Measurements from ENCODE around the gene EPHB3.

Gene EPHB3

GRCh38 chr3:184543843-184544512 is 17.6 kb upstream of the EPHB3 start:
- peak; percentile 76 for DNase-seq

DNA sequence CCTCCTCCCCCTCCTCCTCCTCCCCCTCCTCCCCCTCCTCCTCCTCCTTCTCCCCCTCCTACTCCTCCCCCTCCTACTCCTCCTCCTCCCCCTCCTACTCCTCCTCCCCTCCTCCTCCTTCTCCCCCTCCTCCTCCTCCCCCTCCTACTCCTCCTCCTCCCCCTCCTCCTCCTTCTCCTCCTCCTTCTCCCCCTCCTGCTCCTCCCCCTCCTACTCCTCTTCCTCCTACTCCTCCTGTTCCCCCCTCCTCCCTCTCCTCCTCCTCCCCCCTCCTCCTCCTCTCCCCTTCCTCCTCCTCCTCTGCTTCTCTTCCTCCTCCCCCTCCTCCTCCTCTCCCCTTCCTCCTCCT is 17.1 kb upstream of the EPHB3 start:
- DNase-seq: no peak

DNA sequence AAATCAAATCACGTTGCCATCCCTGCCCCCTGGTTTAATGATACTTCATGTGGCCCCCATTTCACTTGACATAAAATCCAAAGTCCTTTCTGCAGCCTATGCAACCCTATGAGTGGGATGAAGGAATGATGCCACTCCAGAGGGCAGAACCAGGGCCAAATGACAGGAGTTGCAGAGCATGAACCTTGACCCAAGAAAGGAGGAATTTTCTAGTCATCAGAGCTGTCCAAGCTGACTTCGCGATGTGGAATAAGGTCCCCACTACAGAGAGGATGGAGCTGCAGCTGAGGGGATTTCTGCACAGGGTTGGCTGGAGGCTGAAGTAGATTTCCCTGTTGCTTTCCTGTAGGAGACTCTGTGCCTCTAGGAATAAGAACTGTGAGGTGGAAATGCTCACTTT is 15.8 kb upstream of the EPHB3 start:
- DNase-seq: no peak

GRCh38 chr3:184546252-184546651 is 15.3 kb upstream of the EPHB3 start:
- DNase-seq: no peak

GRCh38 chr3:184549796-184550577 is 11.6 kb upstream of the EPHB3 start:
- no peak for DNase-seq

GRCh38 chr3:184551103-184551502 is 10.5 kb upstream of the EPHB3 start:
- DNase-seq: no peak

DNA sequence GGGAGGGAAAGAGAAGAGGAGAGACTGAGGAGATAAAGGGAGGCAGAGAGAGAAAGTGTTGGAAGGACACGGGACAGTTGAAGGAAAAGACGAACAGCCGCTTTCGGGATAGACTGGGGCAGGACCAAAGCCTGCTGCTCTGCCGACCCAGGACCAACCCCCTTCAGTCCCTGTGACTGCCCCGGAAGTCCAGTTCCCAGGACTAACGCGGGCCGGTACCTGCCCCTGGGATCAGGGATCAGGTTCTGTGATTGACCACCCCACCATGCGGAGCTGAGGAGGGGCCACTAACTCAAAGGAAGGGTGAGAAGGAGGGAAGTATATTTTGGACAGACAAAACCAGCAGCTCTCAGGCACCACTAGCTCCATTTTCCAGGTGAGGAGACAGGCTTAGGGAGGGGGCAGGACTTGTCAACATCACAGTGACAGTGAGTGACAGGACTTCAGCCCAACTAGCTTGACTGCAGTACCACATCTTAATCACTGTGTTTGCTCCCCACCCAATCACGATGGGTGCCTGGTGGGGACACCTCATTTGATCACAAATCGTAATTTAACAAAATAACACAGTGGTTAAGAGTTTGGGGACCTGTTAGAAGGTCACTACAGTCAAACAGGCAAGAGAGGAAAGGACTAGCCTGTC is 9.8 kb upstream of the EPHB3 start:
- no peak for DNase-seq

DNA sequence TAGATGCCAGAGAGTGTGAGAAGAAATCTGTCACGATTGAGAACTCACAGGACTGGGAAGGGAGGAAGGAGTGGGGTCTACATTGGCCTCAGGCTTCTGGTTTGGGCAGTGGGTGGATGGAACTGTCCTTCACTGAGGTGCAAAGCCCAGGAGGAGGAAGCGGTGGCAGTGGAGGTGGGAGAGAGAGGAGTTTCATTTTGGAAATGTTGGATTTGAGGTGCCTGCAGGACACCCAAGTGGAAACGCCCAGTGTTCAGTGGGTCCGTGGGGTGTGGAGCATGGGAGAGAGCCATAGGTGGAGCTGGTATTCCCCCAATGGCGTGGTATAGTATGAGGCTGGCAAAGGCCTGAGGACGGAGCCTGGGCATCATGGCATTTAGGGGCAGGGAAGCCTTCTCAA is 9.3 kb upstream of the EPHB3 start:
- DNase-seq: no peak

- DNase-seq: no peak
Measured at GRCh38 chr3:184552863-184553262, 8.7 kb upstream of the EPHB3 start.

DNA sequence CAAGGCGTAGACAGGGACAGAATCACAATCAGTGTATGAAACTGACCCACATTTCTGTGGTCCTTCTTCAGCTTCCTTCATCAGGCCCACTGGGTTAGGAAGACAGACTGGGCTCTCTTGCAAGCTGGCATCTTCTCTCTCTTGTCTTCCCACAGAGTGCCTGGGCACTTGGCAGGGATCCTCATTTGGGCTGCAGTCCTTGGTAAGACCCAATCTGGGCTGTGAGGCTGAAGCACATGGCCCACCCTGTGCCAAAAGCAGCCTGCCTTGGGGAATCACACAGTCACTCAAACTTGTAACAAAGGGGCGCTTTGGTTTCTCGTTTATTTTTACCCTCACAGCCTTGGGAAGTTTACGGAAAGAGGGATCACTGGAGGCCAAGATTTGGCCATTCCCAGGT is 8.2 kb upstream of the EPHB3 start:
- DNase-seq: no peak

- no peak for DNase-seq
Measured at GRCh38 chr3:184554461-184554860, 7.1 kb upstream of the EPHB3 start.

- DNase-seq: no peak
Measured at GRCh38 chr3:184556582-184557347, 4.8 kb upstream of the EPHB3 start.

DNA sequence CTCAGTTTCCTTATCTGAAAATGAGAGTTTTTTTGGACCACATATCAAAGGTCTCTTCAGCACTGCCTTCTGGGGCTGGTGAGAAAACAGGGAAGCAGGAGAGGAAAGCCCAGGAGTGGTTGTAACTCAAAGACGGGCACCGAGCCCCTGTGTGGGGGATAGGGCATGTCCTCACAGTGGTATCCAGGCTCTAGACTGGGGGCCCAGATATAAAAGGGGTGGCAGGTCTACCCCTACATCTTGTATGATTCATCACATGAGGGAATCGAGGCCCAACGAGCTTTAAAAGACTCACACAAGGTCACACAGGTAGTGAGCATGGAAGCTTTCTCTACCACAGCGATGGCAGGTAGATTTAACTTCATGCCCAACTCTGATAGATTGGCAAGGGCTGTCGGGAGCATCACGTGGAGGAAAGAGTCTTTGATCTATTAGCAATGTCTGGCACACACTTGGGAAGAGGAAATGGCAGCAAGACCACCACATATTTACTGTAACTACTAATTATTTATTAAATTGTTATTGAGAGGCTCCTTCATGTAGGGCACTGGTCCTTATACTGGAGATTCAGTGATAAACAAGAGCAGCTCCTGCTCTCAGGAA is 4.1 kb upstream of the EPHB3 start:
- DNase-seq: no peak

DNA sequence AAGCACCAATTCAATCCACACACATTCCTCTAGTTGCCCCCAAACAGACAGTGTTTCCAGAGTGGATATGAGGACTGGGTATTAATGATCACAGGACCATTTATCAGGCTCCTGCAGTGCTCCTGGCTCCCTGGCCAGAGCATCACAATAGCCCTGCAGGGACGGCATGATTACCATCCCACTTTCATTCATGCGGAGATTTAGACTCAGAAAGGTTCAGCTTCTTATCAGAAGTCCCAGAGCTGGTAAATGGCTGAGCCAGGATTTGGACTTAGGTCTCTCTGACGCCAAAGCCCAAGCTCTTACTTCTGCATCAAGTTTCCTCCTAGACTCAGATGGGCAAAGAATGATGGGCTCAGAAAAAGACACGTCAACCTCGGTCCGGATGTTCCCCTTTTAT is 2.9 kb upstream of the EPHB3 start:
- no peak for DNase-seq

GRCh38 chr3:184559336-184559735 is 2.2 kb upstream of the EPHB3 start:
- DNase-seq: no peak

DNA sequence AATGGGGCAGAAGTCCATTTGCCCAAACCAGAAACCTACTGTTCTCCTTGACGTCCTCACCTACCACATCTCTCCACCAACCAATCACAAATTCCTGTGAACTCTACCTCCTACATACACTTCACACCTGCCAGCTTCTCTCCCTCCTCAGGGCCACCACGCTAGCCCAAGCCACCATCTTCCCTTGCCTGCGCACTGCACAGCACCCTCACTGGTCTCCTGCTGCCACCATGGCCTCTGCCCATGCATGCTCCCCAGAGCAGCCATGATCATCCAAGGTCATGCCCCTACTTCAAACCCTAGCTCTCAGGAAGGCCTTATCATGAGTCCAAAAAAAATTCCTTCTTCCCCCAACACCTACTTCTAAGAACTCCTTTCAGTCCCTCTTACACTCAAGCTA is 1.1 kb upstream of the EPHB3 start:
- DNase-seq: no peak

- DNase-seq: peak; percentile 20
Measured at GRCh38 chr3:184561913-184562877, 610 bp downstream of the EPHB3 start.

DNA sequence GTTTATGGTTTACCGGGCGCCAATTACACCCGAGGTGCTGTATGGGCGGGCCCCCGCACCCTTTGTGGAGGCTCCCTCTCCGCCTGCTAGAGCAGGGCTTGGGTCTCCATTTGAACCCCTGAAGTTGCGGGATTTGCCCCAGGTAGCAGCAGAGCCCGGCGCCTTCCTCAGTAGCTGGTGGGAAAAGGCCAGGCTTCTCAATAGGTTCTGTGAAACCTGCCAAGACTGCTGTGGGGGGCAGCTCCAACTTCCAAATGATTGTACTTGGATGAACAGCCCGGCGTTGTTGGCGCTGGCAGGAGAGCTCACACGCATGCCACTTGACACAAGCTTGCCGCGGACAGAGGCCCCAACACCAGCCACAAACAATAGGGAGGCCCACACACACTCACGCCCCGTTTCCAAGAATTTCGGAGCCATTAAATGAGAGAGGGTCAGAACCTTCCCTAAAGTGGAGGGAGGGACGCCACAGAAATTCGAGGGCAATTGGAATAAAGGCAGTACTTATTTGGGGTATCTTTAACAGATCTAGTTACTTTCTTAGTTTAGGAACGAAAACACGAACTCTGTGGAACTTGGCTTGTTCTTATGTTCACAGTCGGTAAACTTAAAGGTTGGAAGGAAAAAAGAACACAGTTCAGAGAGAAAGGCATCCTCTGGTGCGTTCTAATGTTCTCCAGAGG is 1.4 kb downstream of the EPHB3 start:
- DNase-seq: peak; percentile 29

- DNase-seq: no peak
Measured at GRCh38 chr3:184563561-184563925, 2.0 kb downstream of the EPHB3 start.

GRCh38 chr3:184563941-184564684 is 2.5 kb downstream of the EPHB3 start:
- DNase-seq: no peak
